Measurements from ENCODE around the gene SLAIN2. TPM values are rescaled to one million over a fixed set of nuclear protein-coding genes. Genes with fewer than 3 reads are reported as not detected.

SLAIN2 gene
- total RNA-seq, 2 experiments from 2014 or later: 46.3 to 47.0 TPM

DNA sequence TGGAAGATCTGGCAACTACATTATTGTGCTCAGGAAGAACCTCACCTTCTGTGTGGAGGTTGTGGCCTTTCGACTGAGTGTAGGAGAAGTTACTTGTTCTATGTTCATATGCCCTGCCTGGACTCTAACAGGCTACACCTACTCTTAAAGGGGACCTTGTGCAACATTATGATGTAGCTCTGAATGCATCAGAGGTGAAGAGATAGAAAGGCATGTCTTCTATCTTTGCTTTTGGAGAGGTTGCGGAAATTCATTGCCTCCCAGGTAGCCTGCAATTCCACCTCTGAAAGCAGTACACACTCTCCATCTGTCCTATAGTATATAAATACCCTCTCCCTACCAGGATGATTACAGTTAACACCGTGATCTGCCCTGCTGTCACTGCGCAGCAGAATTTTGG is 7.1 kb upstream of the SLAIN2 start:
- ChIA-PET CTCF (no interaction called here), POLR2A (no interaction called here)
- Mint-ChIP-seq H3K27me3 (no peaks in the 10 kb centered on the region), H3K4me3 (no peak overlapping the region), H3K36me3 (ENCODE audit: low read depth) (no peaks in the 10 kb centered on the region), H3K27ac (no peak overlapping the region), H3K9me3 (no peaks in the 10 kb centered on the region), H3K4me1 (ENCODE audit: low read depth) (no peaks in the 10 kb centered on the region)
- Histone ChIP-seq H3K4me3 (ENCODE audit: low read length) (no peak overlapping the region), H3K9me3 (ENCODE audit: control insufficient read depth in 1 of 2, insufficient read depth in 1 of 2, low read length in 2 of 2) (no peaks in the 10 kb centered on the region), H3K27ac (ENCODE audit: low read depth in 1 of 2, low read length in 2 of 2) (no peak overlapping the region), H3K4me1 (ENCODE audit: insufficient read depth, low read length) (no peaks in the 10 kb centered on the region), H3K27me3 (ENCODE audit: control insufficient read depth in 1 of 2, insufficient read depth in 2 of 2, low read length in 2 of 2) (peaks cover 0 to 3% of the 10 kb centered on the region in 2 experiments), H3K36me3 (ENCODE audit: insufficient read depth, low read length) (no peaks in the 10 kb centered on the region)
- no peak for ATAC-seq (ENCODE audit: poor library complexity)
- no peak for TF ChIP-seq CTCF (IDR thresholded peaks at IDR 0.05)
- intact Hi-C loops (cut with DNase I, micrococcal nuclease): loop anchor here in 1 of 2 experiments (10.0 kb wide), 1 partner anchor 869 kb away; the partner anchor contains the start of gene COMMD8
- no peak for DNase-seq

DNA sequence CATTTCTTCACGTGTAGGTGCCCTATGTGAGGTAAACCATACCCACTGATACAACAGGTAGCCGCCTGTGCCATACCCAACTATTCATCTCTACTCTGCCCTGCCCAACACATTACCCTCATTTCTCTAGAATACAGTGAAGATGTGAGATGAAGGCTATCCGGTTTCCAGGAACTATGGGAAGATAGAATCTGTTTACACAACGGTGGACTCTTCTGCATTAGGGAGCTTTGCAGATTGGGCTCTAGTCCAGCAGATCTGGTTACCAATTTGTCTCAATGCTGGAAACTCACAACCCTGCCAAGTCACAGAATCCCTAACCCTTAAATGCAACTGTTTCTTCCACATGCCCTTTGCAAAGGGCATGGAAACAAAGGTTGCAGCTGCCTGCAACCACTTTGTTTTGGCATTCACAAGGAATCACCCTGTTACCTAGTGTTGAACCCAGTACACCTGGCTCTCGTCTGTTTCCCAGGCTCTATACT is 6.4 kb upstream of the SLAIN2 start:
- Histone ChIP-seq H3K4me3 (ENCODE audit: low read length) (no peak overlapping the region), H3K4me1 (ENCODE audit: insufficient read depth, low read length) (no peaks in the 10 kb centered on the region), H3K36me3 (ENCODE audit: insufficient read depth, low read length) (no peaks in the 10 kb centered on the region), H3K27me3 (ENCODE audit: control insufficient read depth in 1 of 2, insufficient read depth in 2 of 2, low read length in 2 of 2) (no peaks in the 10 kb centered on the region), H3K27ac (ENCODE audit: low read depth in 1 of 2, low read length in 2 of 2) (no peak overlapping the region), H3K9me3 (ENCODE audit: control insufficient read depth in 1 of 2, insufficient read depth in 1 of 2, low read length in 2 of 2) (no peaks in the 10 kb centered on the region)
- H3K27me3 Mint-ChIP-seq: no peaks in the 10 kb centered on the region
- intact Hi-C loops (cut with DNase I, micrococcal nuclease): loop anchor here in 1 of 2 experiments (10.0 kb wide), 1 partner anchor 870 kb away; the partner anchor contains the start of gene COMMD8
- CTCF ChIA-PET: interaction anchor here (1.0 kb wide), 1 partner anchor 11 kb away, joined by 4 read pairs; no protein-coding TSS in a partner anchor
- H3K4me3 Mint-ChIP-seq: no peak overlapping the region
- H3K9me3 Mint-ChIP-seq: no peaks in the 10 kb centered on the region
- DNase-seq (no peak), ATAC-seq (ENCODE audit: poor library complexity) (no peak)
- peaks cover under 1% of the 10 kb centered on the region for H3K4me1 Mint-ChIP-seq (ENCODE audit: low read depth)
- H3K27ac Mint-ChIP-seq: no peak overlapping the region
- POLR2A ChIA-PET: no interaction called here
- TF ChIP-seq CTCF (IDR thresholded peaks at IDR 0.05): no peak
- H3K36me3 Mint-ChIP-seq (ENCODE audit: low read depth): no peaks in the 10 kb centered on the region

GRCh38 chr4:48336146-48336870 is 5.0 kb upstream of the SLAIN2 start:
- Histone ChIP-seq H3K4me3 (ENCODE audit: low read length) (no peak overlapping the region), H3K27me3 (ENCODE audit: control insufficient read depth in 1 of 2, insufficient read depth in 2 of 2, low read length in 2 of 2) (no peaks in the 10 kb centered on the region), H3K36me3 (ENCODE audit: insufficient read depth, low read length) (no peaks in the 10 kb centered on the region), H3K4me1 (ENCODE audit: insufficient read depth, low read length) (peaks cover 5% of the 10 kb centered on the region), H3K27ac (ENCODE audit: low read depth in 1 of 2, low read length in 2 of 2) (no peak overlapping the region), H3K9me3 (ENCODE audit: control insufficient read depth in 1 of 2, insufficient read depth in 1 of 2, low read length in 2 of 2) (no peaks in the 10 kb centered on the region)
- no peaks in the 10 kb centered on the region for H3K9me3 Mint-ChIP-seq
- H3K4me3 Mint-ChIP-seq: no peak overlapping the region
- H3K4me1 Mint-ChIP-seq (ENCODE audit: low read depth): peaks cover 10% of the 10 kb centered on the region
- ATAC-seq (ENCODE audit: poor library complexity): no peak
- intact Hi-C loops (cut with DNase I, micrococcal nuclease): loop anchor here in 1 of 2 experiments (10.0 kb wide), 1 partner anchor 872 kb away; the partner anchor contains the start of gene COMMD8
- H3K27ac Mint-ChIP-seq: no peak overlapping the region
- ChIA-PET CTCF (no interaction called here), POLR2A (interaction anchor here (1.1 kb wide), 1 partner anchor 444 kb away, joined by 3 read pairs; no protein-coding TSS in a partner anchor)
- no peak for DNase-seq
- H3K36me3 Mint-ChIP-seq (ENCODE audit: low read depth): peaks cover 5% of the 10 kb centered on the region
- H3K27me3 Mint-ChIP-seq: no peaks in the 10 kb centered on the region
- TF ChIP-seq CTCF (IDR thresholded peaks at IDR 0.05): no peak
